Adrenal gland (tissue), 12 donors: ENCODE results near the gene LAMA2. TPM values are rescaled to one million over a fixed set of nuclear protein-coding genes. Genes with fewer than 3 reads are reported as not detected.

Source experiments
- DNase-seq, 7 donors: peaks; one replicate each; pipeline ENCODE4 v3.0.0-alpha.2; 2019 to 2020
- H3K27ac ChIP-seq, 5 donors: fragments of 200-600 bp; sonication (generic) in 4 of 5; 1 replicate in 3 of 5; 2 replicates in 2 of 5; pipeline versions ENCODE4 v1.5.1 to v1.8.0; 2016 to 2020; ENCODE audit warnings: mild to moderate bottlenecking in 1 of 5
- H3K27me3 ChIP-seq: fragments of 200-600 bp; 2 replicates; pipeline ENCODE4 v1.8.0; 2021
- H3K36me3 ChIP-seq, 2 donors: fragments of 200-600 bp; replicated peaks in 1 of 2; 1 replicate in 1 of 2; 2 replicates in 1 of 2; pipeline versions ENCODE4 v1.5.1 to v1.8.0; 2018 to 2022
- H3K4me1 ChIP-seq, 2 donors: fragments of 200-600 bp; replicated peaks in 1 of 2; 1 replicate in 1 of 2; 2 replicates in 1 of 2; pipeline versions ENCODE4 v1.5.1 to v1.8.0; 2018 to 2021
- H3K4me3 ChIP-seq, 4 donors: fragments of 200-600 bp; sonication (generic) in 3 of 4; one replicate each; pipeline ENCODE4 v1.5.1; 2016 to 2018
- H3K9me3 ChIP-seq, 3 donors: fragments of 200-600 bp; sonication (generic) in 1 of 3; replicated peaks in 1 of 3; 1 replicate in 2 of 3; 2 replicates in 1 of 3; pipeline versions ENCODE4 v1.5.1 to v1.8.0; 2016 to 2021
- POLR2A ChIP-seq, 2 donors: fragments of 450-650 bp; IDR thresholded peaks; one replicate each; pipeline ENCODE4 v1.6.1; 2017; ENCODE audit warnings: antibody characterized with exemption in 2 of 2, mild to moderate bottlenecking in 2 of 2, moderate library complexity in 1 of 2
- WGBS, 4 donors: extraction: QIAGEN DNeasy Blood & Tissue Kit in 2 of 4; methylation state at CpG; one replicate each; pipeline versions ENCODE4 v1.1.5 to v1.1.7; 2013 to 2017; 5-methylcytosine and 5-hydroxymethylcytosine counted together
- intact Hi-C, 2 donors: fragments of 100-400 bp; cut with DNase I; formaldehyde crosslinking; loops; one replicate each; pipeline versions ENCODE4 v1.14.1 to v1.15.0; 2022 to 2023
- polyA plus RNA-seq, 3 donors: library from polyadenylated mRNA; stranded (reverse); fragments of 200-250 nt in 2 of 3; fragments of 350-450 nt in 1 of 3; fragmentation: Illumina TruSeq in 1 of 3; extraction: RNeasy Lipid Tissue Mini Kit (QIAGEN cat#74804) in 1 of 3; gene quantifications; one replicate each; pipeline ENCODE4 v1.2.3, GENCODE V29; 2013 to 2014
- total RNA-seq, 9 donors: library from RNA; depleted of rRNA in 4 of 9; stranded (reverse); fragments of >200 nt in 4 of 9; fragments of 120-200 nt in 1 of 9; fragmentation: NEBNext Ultra II Directional in 1 of 9; extraction: Animal tissue kit (Norgen Biotek cat#: 25700) in 1 of 9; gene quantifications; one replicate each; pipeline versions ENCODE4 v1.1.0 to v1.2.4, GENCODE V29; 2013 to 2023
- TF ChIP-seq, protein P1 (sequence below), 6 experiments: fragments of 450-650 bp in 4 of 6; fragments of 200-600 bp in 2 of 6; sonication (generic) in 1 of 6; IDR thresholded peaks; 1 replicate in 5 of 6; 2 replicates in 1 of 6; pipeline versions ENCODE4 v1.5.1 to v1.8.0; 2016 to 2021; ENCODE audit warnings: antibody characterized with exemption in 6 of 6, mild to moderate bottlenecking in 2 of 6, moderate library complexity in 1 of 6
- donor health status: healthy with polysubstance abuse.
- donor health status: Bipolar disorder and iron deficiency.
- donor health status: DM: yes; HTN: yes; CAD: no.
- donor health status: DM: no; HTN: no; CAD: no.
- donor health status: DM: no; HTN: no; CAD: no.
- donor health status: DM: yes; HTN: yes; CAD: no.

Gene LAMA2
- total and polyA plus RNA-seq, 12 donors = 5.8 to 105 (median 38.9) TPM

DNA sequence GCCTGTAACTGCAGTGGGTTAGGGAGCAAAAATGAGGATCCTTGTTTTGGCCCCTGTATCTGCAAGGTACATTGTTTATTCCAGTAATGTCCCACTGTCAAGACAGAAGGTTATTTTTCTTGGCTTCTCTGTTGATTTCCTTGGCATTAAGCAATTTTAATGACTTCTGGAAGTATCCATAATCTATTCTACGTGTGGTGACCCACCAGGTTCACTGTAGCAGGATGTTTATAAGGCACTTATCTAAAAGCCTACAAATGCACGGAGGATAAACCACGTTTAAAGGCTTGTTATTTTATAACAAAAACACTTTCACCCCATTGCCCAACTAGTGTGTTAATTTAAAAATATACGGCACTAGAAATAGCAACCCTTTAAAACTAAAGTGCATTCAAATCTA lies 294.9 kb downstream of the LAMA2 start:
- H3K4me3 ChIP-seq = no peak overlapping the region
- H3K27ac ChIP-seq = no peak overlapping the region
- H3K27me3 ChIP-seq = no peaks in the 10 kb centered on the region
- H3K4me1 ChIP-seq = no peaks in the 10 kb centered on the region
- WGBS, 4 donors = 48 to 57% (median 56%) methylated on average over 4 of the region's 4 CpGs
- intact Hi-C loops = no loop called here
- peaks cover 0 to 10% (median 0%) of the 10 kb centered on the region in 3 donors for H3K9me3 ChIP-seq
- no peaks in the 10 kb centered on the region for H3K36me3 ChIP-seq
- TF ChIP-seq, protein P1, sequence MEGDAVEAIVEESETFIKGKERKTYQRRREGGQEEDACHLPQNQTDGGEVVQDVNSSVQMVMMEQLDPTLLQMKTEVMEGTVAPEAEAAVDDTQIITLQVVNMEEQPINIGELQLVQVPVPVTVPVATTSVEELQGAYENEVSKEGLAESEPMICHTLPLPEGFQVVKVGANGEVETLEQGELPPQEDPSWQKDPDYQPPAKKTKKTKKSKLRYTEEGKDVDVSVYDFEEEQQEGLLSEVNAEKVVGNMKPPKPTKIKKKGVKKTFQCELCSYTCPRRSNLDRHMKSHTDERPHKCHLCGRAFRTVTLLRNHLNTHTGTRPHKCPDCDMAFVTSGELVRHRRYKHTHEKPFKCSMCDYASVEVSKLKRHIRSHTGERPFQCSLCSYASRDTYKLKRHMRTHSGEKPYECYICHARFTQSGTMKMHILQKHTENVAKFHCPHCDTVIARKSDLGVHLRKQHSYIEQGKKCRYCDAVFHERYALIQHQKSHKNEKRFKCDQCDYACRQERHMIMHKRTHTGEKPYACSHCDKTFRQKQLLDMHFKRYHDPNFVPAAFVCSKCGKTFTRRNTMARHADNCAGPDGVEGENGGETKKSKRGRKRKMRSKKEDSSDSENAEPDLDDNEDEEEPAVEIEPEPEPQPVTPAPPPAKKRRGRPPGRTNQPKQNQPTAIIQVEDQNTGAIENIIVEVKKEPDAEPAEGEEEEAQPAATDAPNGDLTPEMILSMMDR (IDR thresholded peaks at IDR 0.05) = no peak
- TF ChIP-seq POLR2A (IDR thresholded peaks at IDR 0.05) = no peak
- no peak for DNase-seq

DNA sequence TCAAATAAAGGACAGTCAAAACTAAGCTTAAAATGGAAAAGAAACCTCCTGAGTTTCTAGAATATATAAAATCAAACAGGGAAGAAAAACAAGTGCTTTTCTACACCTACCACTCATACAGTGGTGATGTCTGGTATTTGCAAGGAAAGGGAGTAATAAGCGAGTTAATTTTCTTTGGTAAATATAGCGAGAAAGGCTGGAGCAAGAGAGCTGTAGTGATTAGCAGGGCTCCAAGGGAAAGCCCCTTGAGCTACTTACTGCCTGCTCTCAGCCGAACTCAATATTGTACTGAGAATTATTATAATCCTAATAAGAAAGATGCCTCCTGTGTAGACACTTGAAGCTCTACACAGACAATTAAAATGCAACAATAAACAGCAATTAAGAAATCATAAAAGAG lies 296.3 kb downstream of the LAMA2 start:
- Histone ChIP-seq H3K4me3 (no peak overlapping the region), H3K27ac (no peak overlapping the region), H3K9me3 (peaks cover 0 to 10% (median 0%) of the 10 kb centered on the region in 3 donors), H3K36me3 (no peaks in the 10 kb centered on the region), H3K4me1 (no peaks in the 10 kb centered on the region), H3K27me3 (no peaks in the 10 kb centered on the region)
- 69 to 74% (median 72%) methylated on average over 3 of the region's 3 CpGs for WGBS, 4 donors
- intact Hi-C loops = no loop called here
- TF ChIP-seq, protein P1 (IDR thresholded peaks at IDR 0.05) = no peak
- TF ChIP-seq POLR2A (IDR thresholded peaks at IDR 0.05) = no peak
- no peak for DNase-seq

DNA sequence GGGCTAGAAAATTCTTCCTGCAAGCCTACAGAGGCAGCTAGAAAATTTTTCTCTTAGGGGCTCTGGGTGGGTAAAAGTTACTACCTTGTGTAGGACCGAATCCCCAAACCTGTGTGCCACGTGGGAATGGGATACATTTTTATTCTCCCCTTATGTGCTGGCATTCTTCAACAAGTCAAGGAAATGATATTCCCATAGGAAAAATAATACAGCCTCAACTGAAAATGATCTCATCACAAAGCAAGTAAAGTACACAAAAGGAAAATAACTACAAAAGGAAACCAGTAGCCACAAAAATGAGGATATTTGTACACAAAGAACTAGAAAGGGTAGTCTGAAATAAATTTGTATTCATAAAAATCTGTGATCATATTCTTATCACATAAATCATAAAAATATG lies 298.1 kb downstream of the LAMA2 start:
- Histone ChIP-seq H3K36me3 (no peaks in the 10 kb centered on the region), H3K27me3 (no peaks in the 10 kb centered on the region), H3K9me3 (peaks cover 0 to 10% (median 0%) of the 10 kb centered on the region in 3 donors), H3K4me3 (no peak overlapping the region), H3K27ac (no peak overlapping the region), H3K4me1 (no peaks in the 10 kb centered on the region)
- 58 to 75% (median 73%) methylated on average over 2 of the region's 2 CpGs for WGBS, 4 donors
- intact Hi-C loops = no loop called here
- TF ChIP-seq, protein P1 (IDR thresholded peaks at IDR 0.05) = no peak
- no peak for TF ChIP-seq POLR2A (IDR thresholded peaks at IDR 0.05)
- DNase-seq = no peak

DNA sequence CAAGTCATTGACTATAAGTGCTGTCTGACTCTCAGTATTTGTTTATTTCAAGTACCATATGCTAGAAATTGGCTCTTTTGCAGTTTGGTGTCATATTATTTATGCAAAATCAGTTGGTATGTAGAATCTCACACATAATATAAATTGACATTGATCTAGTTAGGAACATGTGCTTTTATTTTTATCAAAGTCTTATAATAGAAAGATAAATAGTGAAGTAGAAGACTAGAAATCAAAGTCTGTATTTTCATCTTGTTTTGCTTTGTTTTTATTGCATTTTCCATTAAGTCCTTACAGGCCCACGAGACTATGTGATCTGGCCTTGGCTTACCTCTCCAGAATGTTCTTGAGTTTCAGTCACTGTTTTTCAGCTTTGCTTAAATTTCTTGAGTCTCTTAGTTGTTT lies 300.3 kb downstream of the LAMA2 start:
- TF ChIP-seq, protein P1 (IDR thresholded peaks at IDR 0.05) = no peak
- TF ChIP-seq POLR2A (IDR thresholded peaks at IDR 0.05) = no peak
- no peak overlapping the region for H3K27ac ChIP-seq
- no peaks in the 10 kb centered on the region for H3K36me3 ChIP-seq
- no peak overlapping the region for H3K4me3 ChIP-seq
- WGBS, 4 donors = 62 to 89% (median 71%) methylated on average over 1 of the region's 1 CpG
- no peaks in the 10 kb centered on the region for H3K27me3 ChIP-seq
- H3K4me1 ChIP-seq = no peaks in the 10 kb centered on the region
- no peak for DNase-seq
- intact Hi-C loops = no loop called here
- peaks cover 0 to 5% (median 0%) of the 10 kb centered on the region in 3 donors for H3K9me3 ChIP-seq
